A673 (cell line): ENCODE results near the gene CHAT.

Experiments used
- EZH2 ChIP-seq: fragments of 200-600 bp; sonication (generic); IDR thresholded peaks from 2 replicates; pipeline ENCODE4 v1.6.1; 2017; ENCODE audit warnings: borderline replicate concordance, low read depth, mild to moderate bottlenecking, mixed read lengths, antibody characterized with exemption, low read length; ENCODE audit not compliant: poor library complexity, severe bottlenecking
- TF ChIP-seq, protein P1 (sequence below): fragments of 300-800, 200-600 bp; sonication (generic); conservative IDR thresholded peaks from 2 replicates; pipeline ENCODE4 v1.5.1; 2017; ENCODE audit warnings: low read depth, mild to moderate bottlenecking, antibody characterized with exemption, low read length, moderate library complexity, mixed read lengths

DNA sequence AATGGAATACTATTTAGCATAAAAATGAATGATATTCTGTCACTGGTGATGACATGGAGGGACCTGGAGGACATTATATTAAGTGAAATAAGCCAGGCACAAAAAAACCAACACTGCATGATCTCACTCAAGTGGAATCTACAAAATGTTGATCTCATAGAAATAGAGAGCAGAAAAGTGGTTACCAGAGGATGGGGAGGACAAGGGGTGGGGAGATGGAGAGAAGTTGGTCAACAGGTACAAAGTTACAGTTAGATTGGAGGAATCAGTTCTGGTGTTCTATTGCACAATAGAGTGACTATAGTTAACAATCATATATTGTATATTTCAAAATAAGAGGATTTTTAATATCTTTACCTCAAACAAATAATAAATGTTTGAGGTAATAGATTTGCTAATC, 28.4 kb upstream of the CHAT start:
- TF ChIP-seq, protein P1, sequence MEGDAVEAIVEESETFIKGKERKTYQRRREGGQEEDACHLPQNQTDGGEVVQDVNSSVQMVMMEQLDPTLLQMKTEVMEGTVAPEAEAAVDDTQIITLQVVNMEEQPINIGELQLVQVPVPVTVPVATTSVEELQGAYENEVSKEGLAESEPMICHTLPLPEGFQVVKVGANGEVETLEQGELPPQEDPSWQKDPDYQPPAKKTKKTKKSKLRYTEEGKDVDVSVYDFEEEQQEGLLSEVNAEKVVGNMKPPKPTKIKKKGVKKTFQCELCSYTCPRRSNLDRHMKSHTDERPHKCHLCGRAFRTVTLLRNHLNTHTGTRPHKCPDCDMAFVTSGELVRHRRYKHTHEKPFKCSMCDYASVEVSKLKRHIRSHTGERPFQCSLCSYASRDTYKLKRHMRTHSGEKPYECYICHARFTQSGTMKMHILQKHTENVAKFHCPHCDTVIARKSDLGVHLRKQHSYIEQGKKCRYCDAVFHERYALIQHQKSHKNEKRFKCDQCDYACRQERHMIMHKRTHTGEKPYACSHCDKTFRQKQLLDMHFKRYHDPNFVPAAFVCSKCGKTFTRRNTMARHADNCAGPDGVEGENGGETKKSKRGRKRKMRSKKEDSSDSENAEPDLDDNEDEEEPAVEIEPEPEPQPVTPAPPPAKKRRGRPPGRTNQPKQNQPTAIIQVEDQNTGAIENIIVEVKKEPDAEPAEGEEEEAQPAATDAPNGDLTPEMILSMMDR: no peak
- TF ChIP-seq EZH2: no peak
